T-cell (primary cell): ENCODE data around the gene CCND3. TPM values are rescaled to one million over a fixed set of nuclear protein-coding genes. Genes with fewer than 3 reads are reported as not detected.

ENCODE experiments used
- ATAC-seq, 4 experiments: fragments of 200-7000 bp in 3 of 4; fragments of 150-1000 bp in 1 of 4; cut with Tn5 transposase; replicated peaks in 1 of 4; 1 replicate in 3 of 4; 2 replicates in 1 of 4; pipeline ENCODE4 v1.10.0; 2021; ENCODE audit warnings: moderate library complexity in 3 of 4, mild to moderate bottlenecking in 2 of 4, moderate number of reproducible peaks in 1 of 4
- CTCF ChIA-PET, 2 donors: fragments of 300-600 bp; sonication (Branson Sonifier 250); formaldehyde crosslinking; loops; one replicate each; lab custom pipeline; 2022; ENCODE audit warnings: antibody characterized with exemption in 2 of 2; lab: Charles Lee
- POLR2A ChIA-PET, 2 donors: fragments of 300-600 bp; sonication (Branson Sonifier 250); formaldehyde crosslinking; loops; one replicate each; lab custom pipeline; 2022; ENCODE audit warnings: antibody characterized with exemption in 2 of 2; lab: Charles Lee
- DNase-seq, 35 experiments: peaks; one replicate each; pipeline versions ENCODE4 v3.0.0 to v3.0.0-alpha.2; 2013 to 2023
- H3K27ac ChIP-seq: one replicate; pipeline ENCODE4 v1.5.1; 2013; ENCODE audit warnings: low read length
- H3K27me3 ChIP-seq, 2 experiments: replicated peaks in 1 of 2; 1 replicate in 1 of 2; 2 replicates in 1 of 2; pipeline versions ENCODE4 v1.6.1 to v1.7.0; 2013; ENCODE audit warnings: low read length in 1 of 2, mixed read lengths in 1 of 2; ENCODE audit not compliant: control insufficient read depth in 2 of 2, insufficient read depth in 2 of 2; ENCODE audit errors: extremely low read depth in 1 of 2
- H3K36me3 ChIP-seq, 2 donors: 1 replicate in 1 of 2; 2 replicates in 1 of 2; pipeline versions ENCODE4 v1.6.1 to v1.7.0; 2013; ENCODE audit warnings: low read length in 1 of 2; ENCODE audit not compliant: control insufficient read depth in 2 of 2, insufficient read depth in 1 of 2; ENCODE audit errors: extremely low read depth in 1 of 2
- H3K4me1 ChIP-seq, 2 experiments: 1 replicate in 1 of 2; 2 replicates in 1 of 2; pipeline versions ENCODE4 v1.6.1 to v1.7.0; 2013; ENCODE audit warnings: low read length in 2 of 2, mixed read lengths in 1 of 2; ENCODE audit not compliant: insufficient read depth in 2 of 2, control insufficient read depth in 1 of 2; ENCODE audit errors: extremely low read depth in 1 of 2
- H3K4me3 ChIP-seq, 2 donors: 1 replicate in 1 of 2; 2 replicates in 1 of 2; pipeline versions ENCODE4 v1.5.1 to v1.7.0; 2013; ENCODE audit warnings: mild to moderate bottlenecking in 2 of 2, low read length in 1 of 2, moderate library complexity in 1 of 2; ENCODE audit not compliant: control insufficient read depth in 1 of 2; ENCODE audit errors: extremely low read depth in 1 of 2
- H3K9me3 ChIP-seq: 2 replicates; pipeline ENCODE4 v1.7.0; 2013
- H3K27ac Mint-ChIP-seq, 2 donors: one replicate each; pipeline ENCODE4 v1.8.0; 2020 to 2021; ENCODE audit warnings: mild to moderate bottlenecking in 2 of 2, mixed read lengths in 2 of 2
- H3K27me3 Mint-ChIP-seq, 2 donors: one replicate each; pipeline ENCODE4 v1.8.0; 2021 to 2022; ENCODE audit warnings: mixed read lengths in 2 of 2
- H3K36me3 Mint-ChIP-seq: one replicate; pipeline ENCODE4 v1.8.0; 2021; ENCODE audit warnings: mixed read lengths
- H3K4me1 Mint-ChIP-seq, 3 donors: one replicate each; pipeline ENCODE4 v1.8.0; 2020 to 2022; ENCODE audit warnings: mixed read lengths in 3 of 3, mild to moderate bottlenecking in 1 of 3
- H3K4me3 Mint-ChIP-seq, 3 donors: one replicate each; pipeline ENCODE4 v1.8.0; 2020 to 2022; ENCODE audit warnings: mild to moderate bottlenecking in 3 of 3, mixed read lengths in 3 of 3, moderate library complexity in 3 of 3
- H3K9me3 Mint-ChIP-seq, 3 donors: one replicate each; pipeline ENCODE4 v1.8.0; 2020 to 2022; ENCODE audit warnings: mixed read lengths in 3 of 3
- WGBS: methylation state at CpG from one replicate; pipeline ENCODE4 v1.1.5; 2013; ENCODE audit warnings: missing lambda C conversion rate; ENCODE audit not compliant: insufficient coverage; 5-methylcytosine and 5-hydroxymethylcytosine counted together
- total RNA-seq, 35 experiments: library from RNA in 6 of 35; stranded (reverse) in 6 of 35; fragments of 120-200 nt in 1 of 35; gene quantifications; one replicate each; pipeline versions ENCODE4 v1.2.1 to v1.2.4 and lab custom pipeline; 2013 to 2026

CCND3 gene
- total RNA-seq, 5 donors from 2014 or later (not counting 1 experiment from before 2014, with no cell fraction given), result 265 to 532 (median 284) TPM

- DNase-seq (peak in 1 of 35 experiments; percentile 35), ATAC-seq (no peak)
- H3K27me3 ChIP-seq, result no peaks in the 10 kb centered on the region
- no peaks in the 10 kb centered on the region for H3K9me3 ChIP-seq
- Mint-ChIP-seq H3K9me3 (no peaks in the 10 kb centered on the region), H3K4me1 (peaks cover 73 to 80% (median 76%) of the 10 kb centered on the region in 3 donors), H3K27me3 (no peaks in the 10 kb centered on the region), H3K4me3 (peak overlapping the region; percentile 81 to 93 (median 87)), H3K36me3 (peaks cover 19% of the 10 kb centered on the region), H3K27ac (peak overlapping the region; percentile 89 to 92)
- peaks cover 7 to 35% of the 10 kb centered on the region in 2 donors for H3K36me3 ChIP-seq
- ChIA-PET POLR2A (interaction anchor here in 1 of 2 donors (0.6 kb wide), 1 partner anchor 10 kb away, joined by 4 read pairs; no protein-coding TSS in a partner anchor), CTCF (interaction anchor here (0.6 to 3.8 kb wide), 12 partner anchors 8 to 152 kb away, joined by 3 to 26 read pairs (median 5); partner anchors contain the start of genes BYSL (in 1 of the 2), MED20 (in 1 of the 2) and TAF8 (in 1 of the 2))
- peak overlapping the region; percentile 66 for H3K27ac ChIP-seq
- 12% methylated on average over 5 of the region's 5 CpGs for WGBS
- peaks cover 66 to 75% of the 10 kb centered on the region in 2 experiments for H3K4me1 ChIP-seq
- peak overlapping the region; percentile 73 to 91 for H3K4me3 ChIP-seq
Observed at GRCh38 chr6:41938590-41939175, 2.9 kb downstream of the CCND3 start.

GRCh38 chr6:41937861-41938574, 3.6 kb downstream of the CCND3 start:
- H3K4me1 ChIP-seq, result peaks cover 64 to 75% of the 10 kb centered on the region in 2 experiments
- peak overlapping the region; percentile 73 to 91 for H3K4me3 ChIP-seq
- 0% methylated on average over 1 of the region's 4 CpGs for WGBS
- peak overlapping the region; percentile 89 to 92 for H3K27ac Mint-ChIP-seq
- peaks cover 70 to 78% (median 78%) of the 10 kb centered on the region in 3 donors for H3K4me1 Mint-ChIP-seq
- ChIA-PET POLR2A (no interaction called here), CTCF (interaction anchor here (0.6 to 3.8 kb wide), 10 partner anchors 17 to 152 kb away, joined by 3 to 26 read pairs (median 4); partner anchors contain the start of genes BYSL (in 1 of the 2), MED20 (in 1 of the 2) and USP49 (in 1 of the 2))
- H3K36me3 Mint-ChIP-seq, result peaks cover 21% of the 10 kb centered on the region
- no peaks in the 10 kb centered on the region for H3K27me3 ChIP-seq
- peaks cover 7 to 37% of the 10 kb centered on the region in 2 donors for H3K36me3 ChIP-seq
- DNase-seq (peak; percentile 42 to 78 (median 66)), ATAC-seq (peak; percentile 37 to 54 (median 44))
- H3K9me3 ChIP-seq, result no peaks in the 10 kb centered on the region
- no peaks in the 10 kb centered on the region for H3K9me3 Mint-ChIP-seq
- peak overlapping the region; percentile 66 for H3K27ac ChIP-seq
- peak overlapping the region; percentile 81 to 93 (median 87) for H3K4me3 Mint-ChIP-seq
- H3K27me3 Mint-ChIP-seq, result no peaks in the 10 kb centered on the region

GRCh38 chr6:41937472-41937860, 4.1 kb downstream of the CCND3 start:
- no peaks in the 10 kb centered on the region for H3K9me3 Mint-ChIP-seq
- Histone ChIP-seq H3K27me3 (no peaks in the 10 kb centered on the region), H3K27ac (peak overlapping the region; percentile 66), H3K9me3 (no peaks in the 10 kb centered on the region), H3K4me3 (no peak overlapping the region), H3K36me3 (peaks cover 9 to 42% of the 10 kb centered on the region in 2 donors), H3K4me1 (peaks cover 59 to 76% of the 10 kb centered on the region in 2 experiments)
- no peak for ATAC-seq
- peaks cover 71 to 78% (median 78%) of the 10 kb centered on the region in 3 donors for H3K4me1 Mint-ChIP-seq
- POLR2A ChIA-PET, result no interaction called here
- peak overlapping the region; percentile 89 to 92 for H3K27ac Mint-ChIP-seq
- DNase-seq, result no peak
- CTCF ChIA-PET, result interaction anchor here (0.6 to 3.8 kb wide), 7 partner anchors 16 to 107 kb away, joined by 3 to 26 read pairs (median 5); partner anchors contain the start of genes BYSL (in 1 of the 2), MED20 (in 1 of the 2) and USP49 (in 1 of the 2)
- WGBS, result 100% methylated on average over 1 of the region's 2 CpGs
- H3K27me3 Mint-ChIP-seq, result no peaks in the 10 kb centered on the region
- peak overlapping the region; percentile 32 to 93 (median 57) for H3K4me3 Mint-ChIP-seq
- peaks cover 26% of the 10 kb centered on the region for H3K36me3 Mint-ChIP-seq

- CTCF ChIA-PET, result interaction anchor here (0.9 to 3.8 kb wide), 4 partner anchors 15 to 108 kb away, joined by 3 to 23 read pairs (median 10); partner anchors contain the start of genes BYSL (in 1 of the 2) and MED20 (in 1 of the 2)
- Histone ChIP-seq H3K36me3 (peaks cover 12 to 54% of the 10 kb centered on the region in 2 donors), H3K27me3 (no peaks in the 10 kb centered on the region), H3K4me1 (peaks cover 52 to 76% of the 10 kb centered on the region in 2 experiments), H3K27ac (peak overlapping the region; percentile 50), H3K9me3 (no peaks in the 10 kb centered on the region), H3K4me3 (peak overlapping the region; percentile 9 to 35)
- Mint-ChIP-seq H3K4me1 (peaks cover 68 to 81% (median 75%) of the 10 kb centered on the region in 3 donors), H3K27me3 (no peaks in the 10 kb centered on the region), H3K4me3 (peak overlapping the region; percentile 58 to 93 (median 66)), H3K36me3 (peaks cover 36% of the 10 kb centered on the region), H3K9me3 (no peaks in the 10 kb centered on the region), H3K27ac (peak overlapping the region; percentile 89 to 92)
- 32% methylated on average over 5 of the region's 10 CpGs for WGBS
- ATAC-seq (peak; percentile 59 to 68 (median 66)), DNase-seq (peak; percentile 36 to 89 (median 75))
- POLR2A ChIA-PET, result interaction anchor here in 1 of 2 donors (0.7 to 1.0 kb wide), 2 partner anchors 9 to 15 kb away, joined by 3 read pairs; partner anchors contain the start of genes BYSL and MED20
Observed at GRCh38 chr6:41936073-41936837, 5.4 kb downstream of the CCND3 start.

- peaks cover 50 to 72% of the 10 kb centered on the region in 2 experiments for H3K4me1 ChIP-seq
- H3K4me3 ChIP-seq, result peak overlapping the region; percentile 5 to 35
- Mint-ChIP-seq H3K4me1 (peaks cover 68 to 86% (median 77%) of the 10 kb centered on the region in 3 donors), H3K27ac (peak overlapping the region; percentile 89 to 92), H3K36me3 (peaks cover 39% of the 10 kb centered on the region), H3K27me3 (no peaks in the 10 kb centered on the region), H3K9me3 (no peaks in the 10 kb centered on the region), H3K4me3 (peak overlapping the region; percentile 58 to 93 (median 66))
- H3K27me3 ChIP-seq, result no peaks in the 10 kb centered on the region
- H3K9me3 ChIP-seq, result no peaks in the 10 kb centered on the region
- 27% methylated on average over 6 of the region's 8 CpGs for WGBS
- peaks cover 12 to 60% of the 10 kb centered on the region in 2 donors for H3K36me3 ChIP-seq
- no peak for DNase-seq
- ATAC-seq, result peak in 1 of 4 experiments; percentile 3
- H3K27ac ChIP-seq, result peak overlapping the region; percentile 50
- CTCF ChIA-PET, result interaction anchor here (0.9 to 3.8 kb wide), 3 partner anchors 14 to 109 kb away, joined by 3 to 23 read pairs (median 15); partner anchors contain the start of genes BYSL (in 1 of the 2) and MED20 (in 1 of the 2)
- POLR2A ChIA-PET, result interaction anchor here (0.7 to 1.3 kb wide), 3 partner anchors 8 to 14 kb away, joined by 3 to 4 read pairs (median 3); partner anchors contain the start of genes BYSL (in 1 of the 2) and MED20 (in 1 of the 2)
Observed at GRCh38 chr6:41935685-41936072, 5.9 kb downstream of the CCND3 start.
